ENCODE data around the gene LIPC. TPM values are rescaled to one million over a fixed set of nuclear protein-coding genes. Genes with fewer than 3 reads are reported as not detected.

LIPC gene
- total and polyA plus RNA-seq, 8 donors = 0.11 to 1.0 (median 0.60) TPM

GRCh38 chr15:58465866-58466517 is 34.2 kb downstream of the LIPC start:
- Histone ChIP-seq H3K4me3 (no peak overlapping the region), H3K9me3 (no peaks in the 10 kb centered on the region), H3K4me1 (peaks cover 4 to 24% of the 10 kb centered on the region in 2 donors), H3K36me3 (no peaks in the 10 kb centered on the region), H3K27me3 (no peaks in the 10 kb centered on the region), H3K27ac (no peak overlapping the region)
- ATAC-seq (no peak), DNase-seq (no peak)
- no peak for TF ChIP-seq CTCF (IDR thresholded peaks at IDR 0.05)
- intact Hi-C loops (cut with DNase I) = no loop called here

- Histone ChIP-seq H3K9me3 (no peaks in the 10 kb centered on the region), H3K4me1 (peaks cover 4 to 24% of the 10 kb centered on the region in 2 donors), H3K36me3 (no peaks in the 10 kb centered on the region), H3K27ac (no peak overlapping the region), H3K4me3 (no peak overlapping the region), H3K27me3 (no peaks in the 10 kb centered on the region)
- no peak for DNase-seq
- ATAC-seq = no peak
- intact Hi-C loops (cut with DNase I) = no loop called here
- TF ChIP-seq CTCF (IDR thresholded peaks at IDR 0.05) = no peak
These were observed 34.8 kb downstream of the LIPC start for GRCh38 chr15:58466566-58466965.

GRCh38 chr15:58467121-58467721 is 35.4 kb downstream of the LIPC start:
- Histone ChIP-seq H3K27me3 (no peaks in the 10 kb centered on the region), H3K36me3 (no peaks in the 10 kb centered on the region), H3K27ac (no peak overlapping the region), H3K9me3 (no peaks in the 10 kb centered on the region), H3K4me3 (no peak overlapping the region), H3K4me1 (peaks cover 4 to 23% of the 10 kb centered on the region in 2 donors)
- TF ChIP-seq CTCF (IDR thresholded peaks at IDR 0.05) = no peak
- ATAC-seq (no peak), DNase-seq (no peak)
- intact Hi-C loops (cut with DNase I) = no loop called here

GRCh38 chr15:58467722-58468423 is 36.1 kb downstream of the LIPC start:
- Histone ChIP-seq H3K9me3 (no peaks in the 10 kb centered on the region), H3K4me1 (peaks cover 4 to 20% of the 10 kb centered on the region in 2 donors), H3K27ac (no peak overlapping the region), H3K4me3 (no peak overlapping the region), H3K36me3 (no peaks in the 10 kb centered on the region), H3K27me3 (no peaks in the 10 kb centered on the region)
- peak in 1 of 4 donors; percentile 43 for DNase-seq
- peak; percentile 57 for ATAC-seq
- TF ChIP-seq CTCF (IDR thresholded peaks at IDR 0.05) = no peak
- intact Hi-C loops (cut with DNase I) = no loop called here

All from left lung (tissue), 10 donors.